Adipose tissue (tissue), 3 donors: ENCODE results near the gene SULF2. TPM values are rescaled to one million over a fixed set of nuclear protein-coding genes. Genes with fewer than 3 reads are reported as not detected.
A peak's percentile ranks its signal among the peaks of the same experiment; 100 is the strongest.

Experiments
- H3K27ac ChIP-seq: one replicate; pipeline ENCODE4 v1.5.1; 2013; ENCODE audit warnings: low read depth, low read length
- WGBS, 3 donors: extraction: QIAGEN DNeasy Blood & Tissue Kit; methylation state at CpG; one replicate each; pipeline ENCODE4 v1.1.7; 2013; 5-methylcytosine and 5-hydroxymethylcytosine counted together
- polyA plus RNA-seq, 3 donors: library from polyadenylated mRNA; stranded (reverse); fragments of 200-250 nt; gene quantifications; one replicate each; pipeline ENCODE4 v1.2.3, GENCODE V29; 2013
- donor health status: healthy with polysubstance abuse.
- donor health status: Bipolar disorder and iron deficiency.
- donor health status: healthy.

The SULF2 gene
- polyA plus RNA-seq, 3 donors, result 8.1 to 57.0 (median 41.0) TPM

DNA sequence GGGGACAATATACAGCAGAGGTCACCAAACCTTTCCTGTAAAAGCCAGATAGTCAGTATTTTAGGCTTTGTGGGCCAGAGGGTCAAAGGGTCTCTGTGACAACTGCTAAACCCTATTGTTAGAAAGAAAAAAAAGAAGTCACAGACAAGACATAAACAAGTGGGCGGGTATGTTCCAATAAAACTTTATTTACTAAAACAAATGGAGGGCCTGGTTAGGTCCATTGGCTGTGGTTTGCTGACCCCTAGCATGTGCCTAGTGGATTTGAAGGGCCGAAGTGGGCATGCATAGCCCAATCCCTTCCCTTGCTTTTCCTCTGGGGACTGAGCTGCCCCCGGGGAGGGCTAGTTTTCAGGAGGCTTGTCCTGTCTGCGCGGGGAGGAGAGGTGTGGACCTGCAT, 78.9 kb downstream of the SULF2 start:
- H3K27ac ChIP-seq, result no peak overlapping the region
- WGBS, 3 donors, result 91 to 95% (median 91%) methylated on average over 5 of the region's 5 CpGs

GRCh38 chr20:47705497-47705856, 79.8 kb downstream of the SULF2 start:
- no peak overlapping the region for H3K27ac ChIP-seq
- WGBS, 3 donors, result 55 to 82% (median 57%) methylated on average over 7 of the region's 7 CpGs

GRCh38 chr20:47704746-47705496, 80.4 kb downstream of the SULF2 start:
- WGBS, 3 donors, result 47 to 55% (median 47%) methylated on average over 15 of the region's 15 CpGs
- H3K27ac ChIP-seq, result peak overlapping the region; percentile 56

- WGBS, 3 donors, result 74 to 82% (median 76%) methylated on average over 5 of the region's 5 CpGs
Measured at GRCh38 chr20:47703748-47704147, 81.5 kb downstream of the SULF2 start.

GRCh38 chr20:47701612-47702011, 83.7 kb downstream of the SULF2 start:
- 89 to 92% (median 89%) methylated on average over 15 of the region's 15 CpGs for WGBS, 3 donors
- no peak overlapping the region for H3K27ac ChIP-seq

More at GRCh38 chr20:47703748-47704147, 81.5 kb downstream of the SULF2 start:
- no peak overlapping the region for H3K27ac ChIP-seq

GRCh38 chr20:47700327-47700726, 85.0 kb downstream of the SULF2 start:
- WGBS, 3 donors, result 79 to 83% (median 82%) methylated on average over 7 of the region's 7 CpGs
- H3K27ac ChIP-seq, result no peak overlapping the region

DNA sequence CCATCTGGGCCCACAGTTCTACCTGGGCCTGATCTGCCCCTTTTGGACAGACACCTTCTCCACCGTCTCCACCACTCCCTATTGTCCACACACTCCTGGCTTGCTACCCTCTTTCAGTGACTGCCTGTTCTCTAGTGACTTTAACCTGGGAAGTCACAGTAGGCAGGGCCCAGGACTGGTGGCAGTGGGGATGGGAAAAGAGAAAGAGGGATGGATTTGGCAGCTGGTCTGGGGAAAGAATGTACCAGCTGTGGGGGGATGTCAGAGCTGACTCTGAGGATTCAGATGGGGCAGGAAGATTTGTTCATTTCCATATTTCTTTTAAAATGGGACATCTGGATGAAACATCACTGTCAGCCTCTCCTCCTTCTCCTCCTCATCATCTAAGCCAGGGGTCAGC, 85.5 kb downstream of the SULF2 start:
- H3K27ac ChIP-seq, result no peak overlapping the region
- WGBS, 3 donors, result 87 to 92% (median 87%) methylated on average over 1 of the region's 1 CpG

DNA sequence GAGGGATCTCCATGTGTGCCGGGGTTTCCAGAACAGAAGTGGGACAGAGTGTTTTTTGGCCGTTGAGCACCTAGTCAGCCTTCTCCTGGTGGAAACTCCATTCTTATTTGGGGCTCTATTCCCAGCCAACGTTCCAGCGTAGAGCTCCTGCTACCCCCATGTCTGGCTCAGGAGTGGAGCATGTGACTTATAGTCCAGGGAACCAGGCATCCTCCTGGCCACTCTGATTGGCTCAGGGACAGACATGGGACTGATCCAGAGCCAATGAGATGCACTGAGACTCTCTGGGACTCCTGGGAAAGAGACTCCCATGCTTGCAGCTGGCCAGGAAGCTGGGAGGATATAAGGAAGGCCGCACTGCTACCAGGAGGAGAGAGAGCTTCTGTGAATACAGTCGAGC, 87.1 kb downstream of the SULF2 start:
- 87 to 89% (median 87%) methylated on average over 6 of the region's 6 CpGs for WGBS, 3 donors
- H3K27ac ChIP-seq, result no peak overlapping the region

DNA sequence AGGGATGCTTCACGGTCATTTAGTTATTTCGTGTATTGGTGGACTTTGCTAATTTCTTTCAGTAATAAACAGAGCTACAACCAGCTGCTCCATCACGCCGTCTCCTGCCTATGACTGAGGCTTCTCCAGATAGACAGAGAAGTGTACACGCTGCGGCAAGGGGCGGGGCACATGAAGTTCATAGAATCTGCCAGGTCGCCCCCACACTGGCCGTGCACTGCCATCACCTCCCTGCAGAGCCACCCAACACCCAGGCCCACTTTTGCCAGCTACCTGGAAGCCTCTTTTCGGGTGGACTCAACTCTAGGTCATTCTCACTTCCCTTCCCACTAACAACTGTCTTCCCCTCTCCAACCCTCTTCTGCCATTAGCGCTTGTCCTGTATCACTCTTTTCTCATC, 88.4 kb downstream of the SULF2 start:
- WGBS, 3 donors, result 88 to 97% (median 95%) methylated on average over 11 of the region's 11 CpGs
- H3K27ac ChIP-seq, result no peak overlapping the region

DNA sequence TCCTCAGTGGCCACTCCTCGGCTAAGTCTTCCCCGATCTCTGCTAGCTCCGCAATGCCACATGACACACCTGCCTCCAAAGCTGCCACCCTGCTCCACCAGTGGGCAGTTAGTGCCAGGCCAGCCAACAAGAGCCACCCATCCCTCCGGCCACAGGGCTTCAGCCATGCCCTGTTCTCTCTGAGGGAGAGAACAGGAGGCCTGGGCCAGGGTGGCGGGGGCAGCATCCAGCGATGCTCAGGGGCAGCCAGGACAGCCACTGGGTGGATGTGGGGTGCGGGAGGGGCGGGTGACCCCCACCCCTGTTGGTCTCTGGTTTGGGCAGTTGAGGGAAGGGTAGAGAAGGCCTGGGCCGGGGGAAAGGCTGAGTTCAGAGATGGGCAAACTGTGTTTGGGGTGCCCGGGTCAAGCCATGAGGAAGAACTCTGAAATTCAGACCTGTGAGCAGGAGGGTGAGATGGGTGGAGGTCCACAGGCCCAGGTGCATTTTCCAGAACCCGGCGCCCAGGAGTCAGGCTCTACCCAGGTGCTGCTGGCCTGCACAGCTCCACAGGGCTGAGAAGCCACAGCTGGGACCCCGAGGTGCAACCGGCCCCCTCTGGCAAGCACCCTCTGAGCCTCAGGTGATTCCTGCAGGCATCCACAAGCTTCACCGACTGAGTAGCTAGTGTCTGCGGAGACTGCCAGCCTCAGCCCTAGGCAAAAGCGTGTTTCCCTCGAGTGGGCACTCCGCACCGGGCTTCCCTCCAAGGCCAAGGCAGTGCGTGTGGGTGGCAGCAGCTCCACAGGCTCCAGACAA, 91.1 kb downstream of the SULF2 start:
- 89 to 97% (median 95%) methylated on average over 21 of the region's 21 CpGs for WGBS, 3 donors
- H3K27ac ChIP-seq, result no peak overlapping the region

- no peak overlapping the region for H3K27ac ChIP-seq
Measured at GRCh38 chr20:47691625-47692024, 93.7 kb downstream of the SULF2 start.

- 81 to 98% (median 97%) methylated on average over 1 of the region's 1 CpG for whole genome bisulfite sequencing, 3 donors
- H3K27ac ChIP-seq, result no peak overlapping the region
Measured at GRCh38 chr20:47689731-47690130, 95.5 kb downstream of the SULF2 start.

GRCh38 chr20:47688385-47689381, 96.6 kb downstream of the SULF2 start:
- H3K27ac ChIP-seq, result no peak overlapping the region
- 77 to 89% (median 85%) methylated on average over 18 of the region's 18 CpGs for WGBS, 3 donors

GRCh38 chr20:47687095-47687987, 97.9 kb downstream of the SULF2 start:
- 87 to 91% (median 90%) methylated on average over 20 of the region's 20 CpGs for WGBS, 3 donors
- H3K27ac ChIP-seq, result no peak overlapping the region

DNA sequence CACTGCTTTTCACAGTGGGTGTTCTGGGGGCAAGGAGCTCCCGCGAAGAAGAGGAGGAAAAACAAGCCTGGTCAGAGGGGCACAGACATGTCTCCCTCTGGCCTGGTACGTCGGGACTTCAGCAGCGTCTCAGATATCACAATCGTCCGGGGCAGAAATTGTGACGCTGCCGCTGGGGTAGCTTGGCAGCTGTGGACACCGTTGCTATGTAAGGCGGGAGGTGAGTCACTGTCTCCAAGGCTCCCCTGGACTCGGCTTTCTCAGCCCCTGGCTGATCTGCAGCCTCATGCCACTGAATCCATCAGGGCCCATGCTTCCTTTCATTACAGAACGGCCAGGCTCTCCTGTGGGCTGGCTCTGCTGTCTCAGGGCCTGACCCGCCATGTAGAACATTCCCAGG, 98.7 kb downstream of the SULF2 start:
- H3K27ac ChIP-seq, result no peak overlapping the region
- WGBS, 3 donors, result 83 to 88% (median 87%) methylated on average over 13 to 14 of the region's 14 CpGs

DNA sequence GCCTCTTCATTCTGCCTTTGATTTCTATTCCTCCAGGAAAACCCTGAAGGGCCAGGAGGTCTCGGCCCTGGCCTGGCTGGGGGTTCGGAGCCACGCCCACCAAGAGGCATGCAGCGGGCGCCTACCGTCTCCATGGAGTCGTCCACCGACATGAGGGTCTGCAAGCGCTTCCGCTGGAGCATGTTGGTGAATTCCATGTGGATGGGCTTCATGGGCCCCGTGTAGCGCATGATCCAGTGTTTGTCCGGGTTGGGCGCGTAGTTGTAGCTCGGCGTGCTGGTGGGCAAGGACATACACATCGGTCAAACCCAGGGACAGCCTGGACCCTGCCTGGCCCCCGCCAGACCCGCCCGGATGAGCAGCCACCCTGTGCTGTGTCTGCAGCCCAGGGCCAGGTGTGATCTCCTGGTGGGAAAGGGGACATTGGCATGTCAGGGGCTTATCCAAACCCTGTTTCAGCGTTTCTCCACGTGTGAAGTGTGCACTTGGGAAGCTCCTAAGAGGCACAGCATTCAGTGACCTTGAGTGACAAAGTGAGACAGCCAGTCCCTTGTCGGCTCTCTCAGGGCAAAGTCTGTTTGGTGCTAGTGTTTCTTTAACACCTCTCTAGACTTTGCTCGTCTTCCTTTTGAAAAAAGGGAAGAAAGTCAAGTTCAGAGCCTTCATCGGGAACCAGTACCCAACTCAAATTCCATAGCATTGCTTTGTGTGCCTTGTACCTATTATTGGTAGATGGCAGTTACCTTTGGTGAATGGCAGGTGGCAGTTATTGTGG, 100.8 kb downstream of the SULF2 start:
- 78 to 92% (median 90%) methylated on average over 26 of the region's 26 CpGs for WGBS, 3 donors
- no peak overlapping the region for H3K27ac ChIP-seq

DNA sequence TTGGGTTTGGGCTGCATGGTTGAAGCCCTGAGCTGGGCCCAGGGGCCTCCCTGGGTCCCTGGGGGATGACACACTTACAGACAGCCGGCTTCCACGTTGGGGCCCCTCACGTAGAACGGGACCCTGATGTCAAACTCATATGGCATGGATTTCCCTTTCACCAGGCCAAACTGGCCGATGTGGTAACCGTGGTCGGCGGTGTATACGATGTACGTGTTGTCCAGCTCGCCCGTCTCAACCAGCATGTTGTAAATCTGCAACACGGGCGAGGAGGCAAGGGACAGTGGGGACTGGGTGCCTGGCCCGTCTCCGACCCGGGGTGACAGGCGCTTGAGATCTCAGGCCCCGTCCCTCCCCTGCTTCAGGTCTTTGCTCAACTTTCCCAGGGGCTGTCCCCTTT, 102.4 kb downstream of the SULF2 start:
- H3K27ac ChIP-seq, result no peak overlapping the region
- WGBS, 3 donors, result 91 to 93% (median 91%) methylated on average over 19 of the region's 19 CpGs
